H1 (cell line): Measurements from ENCODE around the gene DFFB. TPM values are rescaled to one million over a fixed set of nuclear protein-coding genes. Genes with fewer than 3 reads are reported as not detected.

ENCODE experiments used
- BRCA1 ChIP-seq: IDR thresholded peaks from 2 replicates; pipeline ENCODE4 v1.6.1; 2012; ENCODE audit warnings: low read depth, low read length, improper control_type of control experiment
- EP300 ChIP-seq, 2 experiments: IDR thresholded peaks; 1 replicate in 1 of 2; 2 replicates in 1 of 2; pipeline ENCODE4 v1.6.1; 2011 to 2012; ENCODE audit warnings: low read depth in 2 of 2, low read length in 2 of 2, mild to moderate bottlenecking in 2 of 2, borderline replicate concordance in 1 of 2, inconsistent platforms in 1 of 2, moderate library complexity in 1 of 2
- GTF2F1 ChIP-seq: IDR thresholded peaks from 2 replicates; pipeline ENCODE4 v1.6.1; 2012; ENCODE audit warnings: low read depth, low read length, improper control_type of control experiment, borderline replicate concordance
- KDM4A ChIP-seq: IDR thresholded peaks from one replicate; pipeline ENCODE4 v1.7.1; 2012; ENCODE audit warnings: low read depth, mild to moderate bottlenecking, moderate library complexity, low read length, inconsistent platforms; ENCODE audit not compliant: severe bottlenecking
- SP1 ChIP-seq: IDR thresholded peaks from 2 replicates; pipeline ENCODE4 v1.6.1; 2011; ENCODE audit warnings: low read depth, low read length
- SP2 ChIP-seq: IDR thresholded peaks from 2 replicates; pipeline ENCODE4 v1.6.1; 2012; ENCODE audit warnings: mild to moderate bottlenecking, low read length, inconsistent platforms
- polyA plus RNA-seq, 7 experiments: library from polyadenylated mRNA; depleted of rRNA in 3 of 7; stranded (reverse) in 5 of 7; unstranded in 2 of 7; fragments of >200 nt in 5 of 7; fragments of 200-250 nt in 2 of 7; gene quantifications; 1 replicate in 5 of 7; 2 replicates in 1 of 7; 4 replicates in 1 of 7; pipeline versions ENCODE4 v1.2.1 to v1.2.3, GENCODE V29; 2011 to 2013; ENCODE audit warnings: missing spikeins in 2 of 7, mixed read lengths in 2 of 7
- total RNA-seq: library from RNA; stranded (reverse); fragmentation: NEBNext Ultra II Directional; extraction: Animal tissue kit (Norgen Biotek cat#: 25700); gene quantifications from 2 replicates; pipeline ENCODE4 v1.2.1, GENCODE V29; 2021

DFFB gene
- total and polyA plus RNA-seq, 2 of the 8 experiments (the other 6 are each of a cell fraction or from before 2014, with no cell fraction given): 8.6 to 11.9 TPM

DNA sequence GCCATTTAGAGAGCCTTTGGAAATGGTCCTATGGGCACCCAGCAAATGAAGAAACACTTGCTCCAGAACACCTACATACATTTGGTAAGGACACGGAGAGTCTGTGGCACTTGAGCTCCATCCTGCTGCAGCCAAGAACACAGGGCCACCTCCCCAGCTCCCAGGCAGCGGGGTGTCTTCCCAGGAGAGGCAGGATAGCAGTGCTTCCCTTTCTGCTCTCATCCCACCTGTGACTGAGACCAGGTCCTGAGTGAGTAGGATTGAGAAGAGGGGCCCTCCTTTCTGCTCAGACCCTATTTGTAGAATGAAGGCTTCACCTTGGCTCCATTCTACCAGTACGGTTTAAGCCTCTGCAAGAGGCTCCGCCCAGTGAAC lies 38.7 kb downstream of the DFFB start (continued):
- TF ChIP-seq EP300 (IDR thresholded peaks at IDR 0.05; ENCODE audit: borderline replicate concordance in 1 of 2, low read depth in 2 of 2, low read length in 2 of 2) (no peak), SP1 (no peak), KDM4A (no peak), SP2 (no peak), BRCA1 (no peak), GTF2F1 (no peak)
- TF ChIP-seq, all 59 proteins: peak for 0
